Hematopoietic multipotent progenitor cell treated with erythropoietin and hydrocortisone succinate and interleukin-3 and kit ligand, for 8 days (in vitro differentiated cells): Measurements from ENCODE around the gene PLA2G4C.
"Not testable (repeated sequence)": the region's sequence is repeated elsewhere in the genome, so short reads cannot be mapped to it uniquely, and the experiment has no call there.

Experiments
- DNase-seq: peaks from one replicate; pipeline ENCODE4 v3.0.0-alpha.2; 2015

The PLA2G4C gene

DNA sequence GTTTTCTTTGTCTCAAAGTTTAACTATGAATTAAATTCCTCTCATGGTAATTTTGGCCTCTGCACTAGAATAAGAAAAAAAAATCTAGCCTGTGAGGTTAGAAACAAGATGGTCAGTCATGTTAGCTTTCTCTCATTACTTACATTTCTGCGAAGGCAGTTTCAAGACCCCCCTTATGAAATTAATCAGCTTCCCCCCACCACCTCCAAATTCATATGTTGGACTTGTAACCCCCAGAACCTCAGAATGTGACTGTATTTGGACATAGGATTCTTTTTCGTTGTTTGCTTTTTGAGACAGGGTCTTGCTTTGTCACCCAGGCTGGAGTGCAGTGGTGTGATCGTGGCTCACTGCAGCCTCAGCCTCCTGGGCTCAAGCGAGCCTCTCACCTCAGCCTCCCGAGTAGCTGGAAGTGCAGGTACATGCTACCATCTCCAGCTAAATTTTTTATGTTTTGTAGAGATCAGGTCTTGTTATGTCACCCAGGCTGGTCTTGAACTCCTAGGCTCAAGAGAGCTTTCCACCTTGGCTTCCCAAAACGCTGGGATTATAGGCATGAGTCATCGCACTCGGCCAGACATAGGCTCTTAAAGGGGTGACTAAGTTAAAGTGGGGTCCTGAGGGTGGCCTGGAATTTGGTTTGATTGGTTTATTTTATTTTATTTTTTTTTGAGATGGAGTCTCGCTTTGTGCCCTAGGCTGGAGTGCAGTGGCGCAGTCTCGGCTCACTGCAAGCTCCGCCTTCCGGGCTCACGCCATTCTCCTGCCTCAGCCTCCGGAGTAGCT lies 1.4 kb downstream of the PLA2G4C start:
- DNase-seq, result no peak

DNA sequence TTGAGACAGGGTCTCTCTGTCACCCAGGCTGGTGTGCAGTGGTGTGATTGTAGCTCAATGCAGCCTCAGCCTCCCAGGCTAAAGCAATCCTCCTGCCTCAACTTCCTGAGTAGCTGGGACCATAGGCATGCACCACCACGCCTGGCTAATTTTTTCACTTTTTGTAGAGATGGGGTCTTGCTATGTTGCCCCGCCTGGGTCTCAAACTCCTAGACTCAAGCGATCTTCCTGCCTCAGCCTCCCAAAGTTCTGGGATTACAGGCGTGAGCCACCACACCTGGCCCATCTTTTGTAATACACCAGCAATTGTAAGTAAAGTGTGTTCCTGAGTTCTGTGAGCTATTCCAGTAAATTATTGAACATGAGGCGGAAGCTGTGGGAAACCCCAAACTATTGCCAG lies 6.7 kb downstream of the PLA2G4C start:
- no peak for DNase-seq

DNA sequence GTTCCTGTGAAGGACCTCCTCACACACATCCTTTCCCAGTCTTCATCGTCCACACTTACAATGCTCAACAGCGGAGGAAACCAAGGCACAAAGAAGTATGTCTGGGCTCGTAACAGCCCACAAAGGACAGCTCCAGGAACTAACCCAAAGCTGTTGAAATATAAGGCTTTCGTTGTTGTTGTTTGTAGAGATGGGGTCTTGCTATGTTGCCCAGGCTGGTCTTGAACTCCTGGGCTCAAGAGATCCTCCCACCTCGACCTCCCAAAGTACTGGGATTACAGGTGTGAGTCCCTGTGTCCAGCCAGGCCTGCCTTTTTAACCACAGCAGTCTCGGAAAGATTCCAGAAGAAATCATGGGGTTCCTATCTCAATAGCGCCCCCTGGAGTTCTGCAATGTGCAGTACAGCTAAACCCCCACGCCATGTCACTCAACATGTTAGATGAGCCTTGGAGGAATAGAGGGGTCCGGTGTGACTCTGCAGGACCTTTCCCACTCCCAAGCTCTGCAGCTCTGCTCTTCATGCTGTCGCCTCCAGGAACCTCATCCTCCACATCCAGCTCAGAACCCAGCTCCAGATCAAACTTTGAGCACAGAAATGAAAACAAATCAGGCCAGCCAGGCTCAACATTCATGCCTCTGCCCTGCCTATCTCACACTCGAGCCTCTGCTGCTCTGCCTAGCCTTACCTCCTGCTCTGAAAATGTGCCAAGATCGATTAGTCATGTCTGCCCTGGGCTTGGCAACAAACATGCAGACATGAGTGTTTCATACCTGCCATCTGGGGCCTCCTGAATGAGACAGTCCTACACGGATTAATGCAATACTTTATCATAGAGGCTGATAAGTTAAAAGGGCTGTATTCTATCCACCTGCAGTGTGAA lies 7.5 kb downstream of the PLA2G4C start:
- DNase-seq, result peak; percentile 53

DNA sequence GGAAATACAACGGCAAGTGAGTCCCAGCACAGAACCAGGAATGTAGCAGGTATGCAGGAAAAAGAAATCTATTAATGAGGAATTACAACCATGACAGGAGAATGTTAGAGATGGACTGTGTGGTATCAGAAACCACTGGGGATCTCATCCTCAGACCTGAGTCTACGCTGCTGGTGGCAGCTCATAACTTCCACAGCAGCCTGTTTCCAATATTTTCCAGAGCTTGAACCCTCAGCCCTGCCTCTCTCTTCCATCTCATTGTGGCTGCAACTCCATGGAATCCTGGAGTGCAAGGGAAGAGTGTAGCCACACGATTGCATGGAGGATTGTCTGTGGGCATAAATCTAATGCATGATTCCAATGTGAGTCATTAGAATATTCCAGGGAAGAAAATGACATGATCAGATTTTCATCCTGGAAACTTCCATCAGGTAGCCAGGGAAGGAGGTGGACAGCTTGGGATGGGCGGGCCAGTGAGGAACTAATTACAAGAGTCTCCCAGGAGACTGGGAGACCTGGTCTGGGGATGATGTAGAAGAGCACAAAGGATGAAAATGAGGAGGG lies 14.9 kb downstream of the PLA2G4C start:
- DNase-seq, result no peak

DNA sequence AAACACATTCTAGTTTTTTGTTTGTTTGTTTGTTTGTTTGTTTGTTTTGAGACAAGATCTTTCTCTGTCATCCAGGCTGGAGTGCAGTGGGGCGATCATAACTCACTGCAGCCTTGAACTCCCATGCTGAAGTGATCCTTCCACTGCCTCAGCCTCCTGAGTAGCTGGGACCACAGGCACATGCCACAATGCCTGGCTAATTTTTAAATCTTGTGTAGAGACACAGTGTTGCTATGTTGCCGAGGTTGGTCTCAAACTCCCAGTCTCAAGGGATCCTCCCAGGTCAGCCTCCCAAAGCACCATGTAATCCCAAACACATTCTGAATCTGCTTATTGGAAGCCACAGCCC lies 15.8 kb downstream of the PLA2G4C start:
- DNase-seq, result no peak

DNA sequence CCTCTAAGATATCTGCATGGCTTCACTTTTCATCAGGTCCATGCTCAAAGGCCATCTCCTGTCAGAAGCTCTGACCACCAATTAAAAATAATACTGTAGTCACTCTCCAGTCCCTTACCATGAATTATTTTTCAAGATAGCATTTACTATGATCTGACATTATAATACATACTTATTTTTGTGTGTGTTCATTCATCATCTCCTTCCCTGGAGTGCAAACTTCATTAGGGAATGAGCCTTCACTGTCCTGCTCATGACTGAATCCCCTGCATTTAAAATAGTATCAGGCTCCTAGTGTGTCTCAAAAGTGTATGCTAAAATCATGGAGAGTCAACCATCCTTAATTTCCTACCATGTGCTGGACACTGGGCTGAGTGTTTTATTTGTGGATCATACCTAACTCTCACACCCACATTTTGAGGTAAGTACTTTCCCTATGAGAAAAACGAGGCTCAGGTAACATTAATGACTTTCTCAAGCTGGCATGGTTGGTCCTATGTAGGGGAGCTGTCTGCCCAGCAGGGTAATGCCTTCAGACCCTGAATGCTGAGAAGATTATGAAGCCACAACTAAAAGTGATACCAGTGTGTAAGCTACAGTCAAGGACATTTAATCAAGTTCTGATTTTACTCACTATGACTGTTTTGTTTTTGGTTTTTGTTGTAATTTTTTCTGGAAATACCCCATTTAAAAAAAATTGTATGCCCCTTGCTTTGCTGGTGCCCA lies 16.3 kb downstream of the PLA2G4C start:
- DNase-seq, result no peak

DNA sequence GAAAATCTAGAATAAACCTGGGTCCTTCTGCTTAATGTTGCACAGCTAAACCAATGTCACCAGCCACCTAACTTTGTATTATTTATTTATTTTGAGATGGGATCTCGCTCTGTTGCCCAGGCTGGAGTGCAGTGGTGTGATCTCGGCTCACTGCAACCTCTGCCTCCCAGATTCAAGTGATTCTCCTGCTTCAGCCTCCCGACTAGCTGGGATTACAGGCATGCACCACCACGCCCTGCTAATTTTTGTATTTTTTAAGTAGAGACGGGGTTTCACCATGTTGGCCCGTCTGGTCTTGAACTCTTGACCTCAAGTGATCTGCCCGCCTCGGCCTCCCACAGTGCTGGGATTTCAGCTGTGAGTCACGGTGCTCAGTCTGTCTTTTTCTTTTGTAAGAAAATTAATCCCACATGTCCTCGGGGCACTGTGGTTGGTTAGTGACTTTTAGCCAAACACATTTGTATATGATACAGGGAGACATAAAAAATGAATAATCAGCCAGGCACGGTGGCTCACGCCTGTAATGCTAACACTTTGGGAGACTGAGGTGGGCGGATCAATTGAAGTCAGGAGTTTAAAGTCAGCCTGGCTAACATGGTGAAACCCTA lies 19.4 kb downstream of the PLA2G4C start:
- DNase-seq, result not testable (repeated sequence)

DNA sequence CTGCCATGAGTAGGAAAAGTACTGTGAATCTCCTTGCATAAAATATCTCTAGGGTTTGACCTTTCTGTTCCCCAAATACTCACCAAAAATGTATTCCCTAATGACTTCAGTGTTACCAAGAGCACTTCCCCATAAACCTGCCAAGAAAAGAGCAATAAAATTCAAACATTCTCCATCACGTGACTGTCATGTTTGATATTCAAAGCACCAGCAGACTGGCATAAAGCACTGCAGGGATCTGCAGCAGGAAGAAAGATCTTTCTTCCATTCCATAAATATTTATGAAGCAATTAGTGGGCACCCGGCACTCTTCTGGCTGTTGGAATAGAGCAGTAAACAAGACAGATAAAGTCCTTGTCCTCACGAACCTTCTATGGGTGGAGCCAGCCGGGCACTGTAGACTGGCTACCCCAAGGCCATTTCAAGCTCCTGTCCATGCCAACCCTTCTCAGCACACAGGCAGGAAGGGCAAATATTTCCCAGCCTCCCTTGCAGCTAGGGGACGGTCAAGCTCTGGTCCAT lies 20.3 kb downstream of the PLA2G4C start:
- DNase-seq, result no peak

DNA sequence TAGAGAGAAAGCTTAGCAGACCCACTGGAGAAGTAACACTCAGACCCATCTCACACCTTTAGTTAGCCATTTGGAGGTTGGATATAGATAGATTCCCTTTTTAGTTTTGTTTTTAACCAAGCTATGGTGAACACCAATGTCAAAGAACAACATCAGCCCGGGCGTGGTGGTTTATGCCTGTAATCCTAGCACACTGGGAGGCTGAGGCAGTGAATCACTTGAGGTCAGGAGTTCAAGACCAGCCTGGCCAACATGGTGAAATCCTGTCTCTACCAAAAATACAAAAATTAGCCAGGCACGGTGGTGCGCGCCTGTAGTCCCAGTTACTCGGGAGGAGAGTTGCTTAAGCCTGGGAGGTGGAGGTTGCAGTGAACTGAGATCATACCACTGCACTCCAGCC lies 21.6 kb downstream of the PLA2G4C start:
- not testable (repeated sequence) for DNase-seq

DNA sequence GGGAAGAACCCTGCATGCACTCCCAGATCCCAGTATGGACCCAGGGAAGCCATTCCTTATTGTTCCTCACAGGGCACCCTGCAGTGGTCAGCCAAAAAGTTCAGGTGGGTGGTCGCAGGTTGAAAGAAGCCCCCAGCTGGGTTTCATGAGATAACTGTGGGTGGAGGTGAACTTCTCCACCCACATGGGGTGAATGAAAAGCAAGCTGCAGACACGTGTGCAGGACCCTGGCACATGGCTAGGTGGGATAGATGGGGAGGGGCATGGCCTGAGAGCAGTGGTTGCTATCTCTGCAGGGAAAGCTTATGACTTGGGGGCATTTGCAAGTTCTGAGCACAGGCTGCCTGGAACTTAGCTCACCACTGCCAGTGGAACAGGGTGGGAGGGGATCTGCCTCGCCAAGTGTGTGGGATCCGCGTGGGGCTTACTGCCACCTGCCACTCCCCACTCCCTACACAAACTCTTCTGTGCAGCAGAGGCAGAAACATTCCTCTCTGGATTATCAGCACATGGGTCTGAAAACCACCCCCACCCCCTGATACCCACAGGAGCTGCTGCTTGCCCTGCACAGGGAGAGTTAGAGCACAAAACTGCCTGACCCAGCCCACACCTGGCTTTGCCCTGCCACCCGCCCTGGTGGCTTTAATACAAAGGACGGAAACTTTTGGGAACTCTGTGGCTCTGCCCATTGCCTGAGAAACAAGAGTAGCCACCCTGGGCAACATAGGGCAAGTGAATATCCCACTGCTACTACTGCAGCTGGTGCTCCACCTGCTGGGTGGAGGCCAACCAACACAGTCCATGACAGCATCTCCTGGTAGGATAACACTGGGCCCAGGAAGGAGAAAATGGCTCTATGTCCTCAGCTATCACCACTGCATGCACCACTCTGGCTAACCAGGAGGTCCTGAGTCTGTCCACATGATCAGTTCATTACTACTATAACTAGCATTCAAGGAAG lies 24.4 kb downstream of the PLA2G4C start:
- peak; percentile 6 for DNase-seq

DNA sequence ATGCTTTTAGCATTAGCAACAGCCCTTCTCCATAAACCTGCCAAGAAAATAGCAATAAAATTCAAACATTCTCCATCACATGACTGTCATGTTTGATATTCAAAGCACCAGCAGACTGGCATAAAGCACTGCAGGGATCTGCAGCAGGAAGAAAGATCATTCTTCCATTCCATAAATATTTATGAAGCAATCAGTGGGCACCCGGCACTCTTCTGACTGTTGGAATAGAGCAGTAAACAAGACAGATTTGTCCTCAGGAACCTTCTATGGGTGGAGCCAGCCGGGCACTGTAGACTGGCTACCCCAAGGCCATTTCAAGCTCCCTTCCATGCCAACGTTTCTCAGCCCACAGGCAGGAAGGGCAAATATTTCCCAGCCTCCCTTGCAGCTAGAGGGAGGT lies 25.5 kb downstream of the PLA2G4C start:
- DNase-seq, result no peak

DNA sequence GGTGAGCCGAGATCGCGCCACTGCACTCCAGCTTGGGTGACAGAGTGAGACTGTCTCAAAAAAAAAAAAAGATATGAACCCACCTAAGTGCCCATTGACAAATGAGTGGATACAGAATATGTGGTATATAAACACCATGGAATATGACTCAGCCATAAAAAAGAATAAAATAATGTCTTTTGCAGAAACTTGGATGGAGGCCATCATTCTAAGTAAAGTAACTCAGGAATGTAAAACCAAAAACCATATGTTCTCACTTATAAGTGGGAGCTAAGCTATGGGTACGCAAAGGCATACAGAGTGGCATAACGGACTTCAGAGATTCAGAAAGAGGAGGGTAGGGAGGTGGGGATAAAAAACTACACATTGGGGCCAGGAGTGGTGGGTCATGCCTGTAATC lies 29.5 kb downstream of the PLA2G4C start:
- no peak for DNase-seq

DNA sequence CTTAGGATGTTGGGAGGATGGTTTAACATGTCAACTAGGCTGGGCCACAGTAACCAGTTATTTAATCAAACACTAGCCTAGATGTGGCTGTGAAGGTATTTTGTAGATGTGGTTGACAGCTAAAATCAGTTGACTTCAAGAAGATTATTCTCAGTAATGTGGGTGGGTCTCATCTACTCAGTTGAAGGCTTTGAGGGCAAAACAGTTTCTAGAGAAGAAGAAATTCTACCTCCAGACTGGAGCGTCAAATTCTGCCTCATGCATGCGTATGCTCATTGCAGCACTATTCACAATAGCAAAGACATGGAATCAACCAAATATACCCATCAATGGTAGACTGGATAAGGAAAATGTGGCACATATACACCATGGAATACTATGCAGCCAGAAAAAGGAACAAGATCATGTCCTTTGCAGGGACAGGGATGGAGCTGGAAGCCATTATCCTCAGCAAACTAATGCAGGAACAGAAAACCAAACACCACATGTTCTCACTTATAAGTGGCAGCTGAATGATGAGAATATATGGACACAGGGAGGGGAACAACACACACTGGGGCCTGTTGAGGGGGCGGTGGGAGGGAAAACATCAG lies 40.3 kb downstream of the PLA2G4C start:
- DNase-seq, result not testable (repeated sequence)

DNA sequence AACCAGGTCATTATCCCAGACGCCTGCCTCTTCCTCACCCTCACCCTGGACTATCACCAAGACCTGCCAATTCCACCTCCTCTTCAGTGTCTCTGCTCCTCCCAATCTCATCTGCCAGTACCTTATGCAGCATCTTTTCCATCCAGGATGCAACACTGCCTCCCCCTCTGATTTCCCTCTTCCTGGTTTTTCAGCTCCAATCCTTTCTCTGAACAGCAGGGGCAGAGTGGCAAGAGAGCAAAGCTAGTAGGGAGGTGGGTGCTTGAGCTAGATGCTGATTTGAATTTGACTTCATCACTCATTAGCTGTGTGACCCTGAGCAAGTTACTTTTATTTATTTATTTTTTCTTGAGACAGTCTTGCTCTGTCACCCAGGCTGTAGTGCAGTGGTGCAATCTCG lies 41.2 kb downstream of the PLA2G4C start:
- no peak for DNase-seq

DNA sequence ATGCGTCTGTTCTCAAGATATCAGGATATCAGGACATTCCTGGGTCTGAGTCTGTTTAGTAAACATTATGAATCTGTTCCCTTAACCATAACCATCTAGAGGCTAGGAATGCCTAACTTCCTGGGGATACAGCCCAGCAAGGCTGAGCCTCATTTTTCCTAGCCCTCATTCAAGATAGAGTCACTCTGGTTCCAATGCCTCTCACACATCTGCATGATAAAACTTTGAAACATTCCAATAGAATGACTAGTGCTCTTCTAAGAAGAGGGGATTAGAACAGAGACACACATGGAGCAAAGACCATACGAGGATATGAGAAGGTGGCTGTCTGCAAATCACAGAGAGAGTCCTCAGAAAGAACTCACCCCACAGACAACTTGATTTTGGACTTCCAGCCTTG lies 46.1 kb downstream of the PLA2G4C start:
- no peak for DNase-seq

DNA sequence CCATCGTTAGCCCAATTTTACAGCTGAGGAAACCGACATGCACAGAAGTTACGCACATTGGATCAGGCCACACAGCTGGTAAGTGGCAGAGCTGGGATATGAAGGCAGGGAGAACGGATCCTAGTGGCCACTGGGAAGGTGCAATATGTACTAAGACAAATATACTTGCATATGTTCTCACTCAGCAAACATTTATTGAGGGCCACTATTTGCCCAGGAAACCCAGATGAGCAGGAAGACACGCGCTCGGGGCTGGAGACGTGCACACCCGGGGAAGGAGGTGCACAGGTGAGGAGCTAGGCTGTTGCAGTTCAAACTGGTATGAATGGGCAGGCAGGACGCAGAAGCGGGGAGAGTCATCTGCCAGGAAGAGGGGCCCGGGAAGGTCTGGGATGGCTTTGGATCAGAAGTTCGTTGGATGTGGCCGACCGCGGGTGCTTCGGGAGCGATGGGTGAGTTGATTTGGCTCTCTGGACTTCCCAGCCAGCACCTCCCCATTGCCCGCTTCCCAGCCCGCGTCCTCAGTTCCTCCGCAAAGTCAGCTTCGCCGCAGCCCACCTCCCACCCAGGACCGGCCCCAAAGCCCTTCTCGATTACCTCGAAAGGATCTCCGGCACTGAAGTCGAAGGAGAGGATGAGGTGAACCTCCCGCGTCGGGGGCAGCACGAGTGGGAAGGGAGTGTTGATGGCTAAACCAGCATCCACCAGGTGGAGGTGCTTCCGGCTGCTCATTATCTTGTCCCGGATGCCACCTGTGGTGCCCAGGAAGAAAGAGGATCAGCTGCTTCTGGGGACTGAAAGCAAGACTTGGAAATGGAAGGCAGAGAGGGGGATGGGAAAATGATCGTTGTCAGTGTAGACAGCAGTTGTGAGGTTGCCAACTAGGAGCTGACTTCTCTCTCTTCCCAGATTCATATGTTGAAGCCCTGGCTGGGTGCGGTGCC lies 48.9 kb downstream of the PLA2G4C start:
- no peak for DNase-seq

DNA sequence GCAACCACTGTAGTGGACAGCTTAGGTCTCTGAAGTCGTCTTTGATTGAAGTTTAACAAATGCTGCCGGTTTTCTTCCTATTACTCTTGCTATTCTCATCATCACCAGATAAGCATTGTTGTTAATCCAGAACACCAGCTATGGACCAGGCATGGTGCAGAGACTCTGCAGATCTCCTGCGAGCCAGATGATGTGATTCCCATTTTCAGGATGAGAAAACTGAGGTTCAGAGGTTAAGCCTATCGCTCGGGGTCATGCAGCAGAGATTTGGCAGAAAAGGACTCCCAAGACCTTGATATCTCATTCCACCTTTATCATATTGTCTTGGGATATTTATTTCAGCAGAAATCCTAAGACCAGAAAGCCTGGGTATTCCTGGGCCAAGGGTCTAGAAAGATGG lies 50.2 kb downstream of the PLA2G4C start:
- no peak for DNase-seq

DNA sequence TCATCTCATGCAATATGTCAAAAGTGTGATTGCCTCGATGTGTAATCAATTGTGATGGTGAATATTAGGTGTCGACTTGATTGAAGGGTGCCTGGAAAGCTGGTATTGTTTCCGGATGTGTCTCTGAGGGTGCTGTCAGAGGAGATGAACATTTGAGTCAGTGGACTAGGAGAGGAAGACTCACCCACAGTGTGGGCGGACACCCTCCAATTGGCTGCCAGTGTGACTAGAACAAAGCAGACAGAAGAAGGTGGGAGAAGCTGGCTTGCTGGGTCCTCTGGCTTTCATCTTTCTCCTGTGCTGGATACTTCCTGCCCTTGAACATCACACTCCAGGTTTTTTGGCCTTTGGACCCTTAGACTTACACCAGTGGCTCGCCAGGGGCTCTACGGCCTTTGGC lies 51.3 kb downstream of the PLA2G4C start:
- no peak for DNase-seq

DNA sequence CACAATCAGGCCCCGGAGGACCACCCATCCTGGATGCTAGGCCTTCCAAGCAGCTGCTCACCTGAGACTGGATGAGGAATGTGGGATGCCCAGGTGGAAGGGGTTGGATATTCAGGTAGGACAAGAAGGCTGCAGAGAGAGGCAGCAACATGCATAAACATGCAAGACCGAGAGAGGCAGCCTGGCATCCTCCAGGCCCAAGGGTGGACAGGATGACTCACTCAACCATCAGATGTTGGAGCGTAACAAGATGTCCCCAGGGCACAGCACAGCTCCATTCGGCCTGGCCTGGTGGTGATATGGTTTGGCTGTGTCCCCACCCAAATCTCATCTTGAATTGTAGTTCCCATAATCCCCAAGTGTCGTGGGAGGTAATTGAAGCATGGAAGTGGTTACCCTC lies 56.8 kb downstream of the PLA2G4C start:
- no peak for DNase-seq

DNA sequence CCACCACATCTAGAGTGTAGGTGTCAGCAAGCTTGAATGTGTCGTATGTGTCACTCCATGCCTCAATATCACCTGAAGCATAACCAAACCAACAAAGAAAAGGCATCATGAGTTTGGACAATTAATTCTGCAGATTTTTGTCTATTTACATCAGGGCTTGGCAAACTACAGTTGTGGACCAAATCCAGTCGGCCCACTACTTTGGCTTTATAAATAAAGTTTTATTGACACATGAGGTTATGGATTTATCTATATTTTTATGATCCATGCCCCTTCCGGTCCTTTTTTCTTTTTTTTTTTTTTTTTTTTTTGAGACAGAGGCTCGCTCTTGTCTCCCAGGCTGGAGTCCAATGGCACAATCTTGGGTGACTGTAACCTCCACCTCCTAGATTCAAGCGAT lies 57.5 kb downstream of the PLA2G4C start:
- DNase-seq, result no peak
